Prostate gland (tissue), 2 donors: ENCODE data around the gene STARD6. TPM values are rescaled to one million over a fixed set of nuclear protein-coding genes. Genes with fewer than 3 reads are reported as not detected.

ENCODE experiments used
- DNase-seq: peaks from one replicate; pipeline ENCODE4 v3.0.0-alpha.2; 2019; ENCODE audit warnings: low spot score
- H3K27ac ChIP-seq, 2 donors: fragments of 200-600 bp; sonication (generic); 2 replicates each; pipeline ENCODE4 v1.5.1; 2017 to 2019
- H3K27me3 ChIP-seq: fragments of 200-600 bp; sonication (generic); replicated peaks from 2 replicates; pipeline ENCODE4 v1.5.1; 2019; ENCODE audit not compliant: insufficient read depth
- H3K36me3 ChIP-seq, 2 donors: fragments of 200-600 bp; sonication (generic); 1 replicate in 1 of 2; 2 replicates in 1 of 2; pipeline versions ENCODE4 v1.5.1 to v1.8.1; 2017 to 2019
- H3K4me1 ChIP-seq: fragments of 200-600 bp; sonication (generic); replicated peaks from 2 replicates; pipeline ENCODE4 v1.5.1; 2019
- H3K4me3 ChIP-seq, 2 donors: fragments of 200-600 bp; sonication (generic); 2 replicates each; pipeline ENCODE4 v1.5.1; 2017 to 2019
- H3K9me3 ChIP-seq: fragments of 200-600 bp; sonication (generic); 2 replicates; pipeline ENCODE4 v1.5.1; 2017
- CTCF ChIP-seq, 4 experiments: fragments of 200-600 bp in 2 of 4; fragments of 450-650 bp in 2 of 4; sonication (generic) in 2 of 4; IDR thresholded peaks; 1 replicate in 3 of 4; 2 replicates in 1 of 4; pipeline ENCODE4 v1.5.1; 2016 to 2019; ENCODE audit warnings: antibody characterized with exemption in 4 of 4, mild to moderate bottlenecking in 2 of 4, moderate library complexity in 2 of 4
- POLR2A ChIP-seq: fragments of 450-650 bp; IDR thresholded peaks from one replicate; pipeline ENCODE4 v1.6.1; 2016; ENCODE audit warnings: antibody characterized with exemption, mild to moderate bottlenecking
- POLR2AphosphoS5 ChIP-seq: sonication (generic); formaldehyde crosslinking; IDR thresholded peaks from one replicate; pipeline ENCODE4 v1.6.1; 2017; ENCODE audit warnings: antibody characterized with exemption
- WGBS: methylation state at CpG from one replicate; pipeline ENCODE4 v1.1.5; 2018; 5-methylcytosine and 5-hydroxymethylcytosine counted together
- intact Hi-C: fragments of 100-400 bp; cut with DNase I; formaldehyde crosslinking; loops from one replicate; pipeline ENCODE4 v1.14.2; 2022
- total RNA-seq, 2 donors: library from RNA; depleted of rRNA; stranded (reverse); fragments of >200 nt; gene quantifications; one replicate each; pipeline ENCODE4 v1.1.0, GENCODE V29; 2016

STARD6 gene
- total RNA-seq, 2 donors from 2014 or later, result not detected

- Histone ChIP-seq H3K4me3 (no peak overlapping the region), H3K9me3 (no peaks in the 10 kb centered on the region), H3K4me1 (no peaks in the 10 kb centered on the region), H3K27ac (no peak overlapping the region), H3K27me3 (no peaks in the 10 kb centered on the region), H3K36me3 (no peaks in the 10 kb centered on the region)
- no peak for TF ChIP-seq CTCF (IDR thresholded peaks at IDR 0.05)
- no peak for TF ChIP-seq POLR2A
- no peak for TF ChIP-seq POLR2AphosphoS5
- no peak for DNase-seq
- intact Hi-C loops, result no loop called here
- WGBS, result 36% methylated on average over 4 of the region's 4 CpGs
Observed at GRCh38 chr18:54386043-54386442, 28.4 kb upstream of the STARD6 start.

- no peaks in the 10 kb centered on the region for H3K36me3 ChIP-seq
- H3K27ac ChIP-seq, result no peak overlapping the region
- no peaks in the 10 kb centered on the region for H3K4me1 ChIP-seq
- whole genome bisulfite sequencing, result 91% methylated on average over 8 of the region's 8 CpGs
- H3K27me3 ChIP-seq, result no peaks in the 10 kb centered on the region
- H3K9me3 ChIP-seq, result no peaks in the 10 kb centered on the region
- intact Hi-C loops, result no loop called here
- no peak overlapping the region for H3K4me3 ChIP-seq
- DNase-seq, result no peak
- no peak for TF ChIP-seq POLR2A
- TF ChIP-seq CTCF (IDR thresholded peaks at IDR 0.05), result no peak
- TF ChIP-seq POLR2AphosphoS5, result no peak
Observed at GRCh38 chr18:54382733-54383252, 25.1 kb upstream of the STARD6 start.

GRCh38 chr18:54382076-54382475 lies 24.4 kb upstream of the STARD6 start:
- no peaks in the 10 kb centered on the region for H3K4me1 ChIP-seq
- no peak overlapping the region for H3K4me3 ChIP-seq
- no peaks in the 10 kb centered on the region for H3K27me3 ChIP-seq
- no peaks in the 10 kb centered on the region for H3K9me3 ChIP-seq
- TF ChIP-seq CTCF (IDR thresholded peaks at IDR 0.05) (no peak), POLR2AphosphoS5 (no peak), POLR2A (no peak)
- no peak for DNase-seq
- 92% methylated on average over 3 of the region's 3 CpGs for WGBS
- H3K36me3 ChIP-seq, result no peaks in the 10 kb centered on the region
- no peak overlapping the region for H3K27ac ChIP-seq
- intact Hi-C loops, result no loop called here

- Histone ChIP-seq H3K36me3 (no peaks in the 10 kb centered on the region), H3K4me1 (no peaks in the 10 kb centered on the region), H3K27ac (no peak overlapping the region), H3K9me3 (no peaks in the 10 kb centered on the region), H3K27me3 (no peaks in the 10 kb centered on the region), H3K4me3 (no peak overlapping the region)
- DNase-seq, result no peak
- WGBS, result 69% methylated on average over 2 of the region's 2 CpGs
- intact Hi-C loops, result no loop called here
- no peak for TF ChIP-seq POLR2AphosphoS5
- TF ChIP-seq POLR2A, result no peak
- no peak for TF ChIP-seq CTCF (IDR thresholded peaks at IDR 0.05)
Observed at GRCh38 chr18:54381640-54382039, 24.0 kb upstream of the STARD6 start.

GRCh38 chr18:54378057-54378456 lies 20.4 kb upstream of the STARD6 start:
- H3K4me3 ChIP-seq, result no peak overlapping the region
- no peaks in the 10 kb centered on the region for H3K27me3 ChIP-seq
- no peaks in the 10 kb centered on the region for H3K36me3 ChIP-seq
- TF ChIP-seq CTCF (IDR thresholded peaks at IDR 0.05) (no peak), POLR2AphosphoS5 (no peak), POLR2A (no peak)
- intact Hi-C loops, result no loop called here
- H3K9me3 ChIP-seq, result no peaks in the 10 kb centered on the region
- H3K4me1 ChIP-seq, result no peaks in the 10 kb centered on the region
- WGBS, result 98% methylated on average over 4 of the region's 4 CpGs
- DNase-seq, result no peak
- no peak overlapping the region for H3K27ac ChIP-seq
